ENCODE measurements around the gene LCK. TPM values are rescaled to one million over a fixed set of nuclear protein-coding genes. Genes with fewer than 3 reads are reported as not detected.

The LCK gene
- total RNA-seq, 1 experiment from 2014 or later = not detected

GRCh38 chr1:32249831-32250525 is 1.1 kb upstream of the LCK start:
- no peak overlapping the region for H3K27ac Mint-ChIP-seq (ENCODE audit: low read depth, unreplicated experiment)

GRCh38 chr1:32255072-32256071 is 4.3 kb downstream of the LCK start:
- H3K27ac Mint-ChIP-seq (ENCODE audit: low read depth, unreplicated experiment) = no peak overlapping the region
- H3K4me3 Mint-ChIP-seq (ENCODE audit: unreplicated experiment) = no peak overlapping the region
- no peaks in the 10 kb centered on the region for H3K4me1 Mint-ChIP-seq (ENCODE audit: insufficient read depth, unreplicated experiment)
- no TSS peak for BruUV-seq (replicated peaks)
- DNase-seq (ENCODE audit: unreplicated experiment) = no peak
- H3K36me3 Mint-ChIP-seq (ENCODE audit: insufficient read depth, unreplicated experiment) = no peaks in the 10 kb centered on the region
- H3K9me3 Mint-ChIP-seq (ENCODE audit: unreplicated experiment) = no peaks in the 10 kb centered on the region
- intact Hi-C loops (cut with micrococcal nuclease) = no loop called here
- TF ChIP-seq, protein P1, sequence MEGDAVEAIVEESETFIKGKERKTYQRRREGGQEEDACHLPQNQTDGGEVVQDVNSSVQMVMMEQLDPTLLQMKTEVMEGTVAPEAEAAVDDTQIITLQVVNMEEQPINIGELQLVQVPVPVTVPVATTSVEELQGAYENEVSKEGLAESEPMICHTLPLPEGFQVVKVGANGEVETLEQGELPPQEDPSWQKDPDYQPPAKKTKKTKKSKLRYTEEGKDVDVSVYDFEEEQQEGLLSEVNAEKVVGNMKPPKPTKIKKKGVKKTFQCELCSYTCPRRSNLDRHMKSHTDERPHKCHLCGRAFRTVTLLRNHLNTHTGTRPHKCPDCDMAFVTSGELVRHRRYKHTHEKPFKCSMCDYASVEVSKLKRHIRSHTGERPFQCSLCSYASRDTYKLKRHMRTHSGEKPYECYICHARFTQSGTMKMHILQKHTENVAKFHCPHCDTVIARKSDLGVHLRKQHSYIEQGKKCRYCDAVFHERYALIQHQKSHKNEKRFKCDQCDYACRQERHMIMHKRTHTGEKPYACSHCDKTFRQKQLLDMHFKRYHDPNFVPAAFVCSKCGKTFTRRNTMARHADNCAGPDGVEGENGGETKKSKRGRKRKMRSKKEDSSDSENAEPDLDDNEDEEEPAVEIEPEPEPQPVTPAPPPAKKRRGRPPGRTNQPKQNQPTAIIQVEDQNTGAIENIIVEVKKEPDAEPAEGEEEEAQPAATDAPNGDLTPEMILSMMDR (IDR thresholded peaks at IDR 0.05; ENCODE audit: unreplicated experiment) = no peak
- H3K27me3 Mint-ChIP-seq (ENCODE audit: insufficient read depth, unreplicated experiment) = no peaks in the 10 kb centered on the region
- ChIA-PET CTCF (interaction anchor here (0.6 to 1.0 kb wide), 3 partner anchors 17 to 48 kb away, joined by 3 to 4 read pairs (median 3); partner anchors contain the start of gene HDAC1), POLR2A (interaction anchor here (0.7 kb wide), 1 partner anchor 76 kb away, joined by 4 read pairs; no protein-coding TSS in a partner anchor)

More at GRCh38 chr1:32249831-32250525, 1.1 kb upstream of the LCK start:
- ChIA-PET POLR2A (no interaction called here), CTCF (interaction anchor here (0.6 to 2.6 kb wide), 4 partner anchors 10 to 34 kb away, joined by 4 to 14 read pairs (median 7); no protein-coding TSS in a partner anchor)
- Mint-ChIP-seq H3K9me3 (ENCODE audit: unreplicated experiment) (no peaks in the 10 kb centered on the region), H3K36me3 (ENCODE audit: insufficient read depth, unreplicated experiment) (no peaks in the 10 kb centered on the region), H3K27me3 (ENCODE audit: insufficient read depth, unreplicated experiment) (no peaks in the 10 kb centered on the region), H3K4me1 (ENCODE audit: insufficient read depth, unreplicated experiment) (peaks cover 7% of the 10 kb centered on the region), H3K4me3 (ENCODE audit: unreplicated experiment) (no peak overlapping the region)
- no peak for DNase-seq (ENCODE audit: unreplicated experiment)
- intact Hi-C loops (cut with micrococcal nuclease) = no loop called here
- TF ChIP-seq, protein P1 (IDR thresholded peaks at IDR 0.05; ENCODE audit: unreplicated experiment) = no peak
- BruUV-seq (replicated peaks) = no TSS peak

DNA sequence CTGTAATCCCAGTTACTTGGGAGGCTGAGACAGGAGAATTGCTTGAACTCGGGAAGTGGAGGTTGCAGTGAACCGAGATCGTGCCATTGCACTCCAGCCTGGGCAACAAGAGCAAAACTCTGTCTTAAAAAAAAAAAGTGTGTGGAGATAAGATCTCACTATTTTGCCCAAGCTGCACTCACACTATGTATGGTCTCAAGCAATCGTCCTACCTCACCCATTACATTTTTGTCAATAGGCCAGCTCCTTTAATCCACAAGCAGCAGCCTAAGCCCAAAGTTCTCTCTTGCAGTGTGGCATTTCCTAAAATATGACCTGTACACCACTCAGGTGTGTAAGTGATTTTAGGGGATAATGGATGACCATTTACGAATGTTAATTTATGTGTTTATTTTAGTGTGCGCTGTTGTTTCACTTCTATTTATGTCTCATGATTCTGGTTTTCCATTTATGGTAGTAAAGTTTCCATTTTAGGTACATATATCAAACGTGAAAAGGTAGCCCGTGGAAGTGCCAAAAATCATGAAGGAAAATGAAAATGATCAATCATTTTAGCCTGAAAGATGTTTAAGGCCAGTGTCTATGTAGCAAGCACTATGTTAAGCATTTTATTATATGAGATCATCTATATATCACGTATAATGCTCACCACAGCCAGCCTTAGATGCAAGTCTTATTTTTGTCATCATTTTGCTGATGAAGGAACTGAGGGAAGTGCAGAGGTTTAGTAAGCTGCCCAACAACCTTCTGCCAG is 5.6 kb downstream of the LCK start:
- no peaks in the 10 kb centered on the region for H3K9me3 Mint-ChIP-seq (ENCODE audit: unreplicated experiment)
- no TSS peak for BruUV-seq (replicated peaks)
- POLR2A ChIA-PET = no interaction called here

More for the DNA sequence above, 5.6 kb downstream of the LCK start:
- CTCF ChIA-PET = no interaction called here
- intact Hi-C loops (cut with micrococcal nuclease) = no loop called here
- no peak overlapping the region for H3K27ac Mint-ChIP-seq (ENCODE audit: low read depth, unreplicated experiment)
- no peaks in the 10 kb centered on the region for H3K4me1 Mint-ChIP-seq (ENCODE audit: insufficient read depth, unreplicated experiment)
- TF ChIP-seq, protein P1 (IDR thresholded peaks at IDR 0.05; ENCODE audit: unreplicated experiment) = no peak
- DNase-seq (ENCODE audit: unreplicated experiment) = no peak
- H3K4me3 Mint-ChIP-seq (ENCODE audit: unreplicated experiment) = no peak overlapping the region
- no peaks in the 10 kb centered on the region for H3K36me3 Mint-ChIP-seq (ENCODE audit: insufficient read depth, unreplicated experiment)
- H3K27me3 Mint-ChIP-seq (ENCODE audit: insufficient read depth, unreplicated experiment) = no peaks in the 10 kb centered on the region
